ENCODE results near the gene REM2. TPM values are rescaled to one million over a fixed set of nuclear protein-coding genes. Genes with fewer than 3 reads are reported as not detected.

Gene REM2
- total RNA-seq, 4 donors from 2014 or later, result 0.57 to 2.1 (median 1.4) TPM

- no peaks in the 10 kb centered on the region for H3K36me3 ChIP-seq
Observed at GRCh38 chr14:22866874-22867273, 16.1 kb upstream of the REM2 start.

GRCh38 chr14:22870811-22871223 lies 12.2 kb upstream of the REM2 start:
- peak overlapping the region; percentile 93 to 100 (median 96) for H3K27ac ChIP-seq
- H3K36me3 ChIP-seq, result peaks cover 0 to 24% (median 7%) of the 10 kb centered on the region in 3 donors
- H3K4me3 ChIP-seq, result peak overlapping the region; percentile 63 to 89 (median 78)
- no peak for DNase-seq
- H3K4me1 ChIP-seq, result peaks cover 0 to 35% (median 10%) of the 10 kb centered on the region in 4 donors
- H3K9me3 ChIP-seq, result no peaks in the 10 kb centered on the region
- no peaks in the 10 kb centered on the region for H3K27me3 ChIP-seq
- peak in 1 of 6 experiments; percentile 2 for TF ChIP-seq CTCF (IDR thresholded peaks at IDR 0.05)
- TF ChIP-seq POLR2A (IDR thresholded peaks at IDR 0.05), result no peak

More at GRCh38 chr14:22866874-22867273, 16.1 kb upstream of the REM2 start:
- no peak for TF ChIP-seq CTCF (IDR thresholded peaks at IDR 0.05)
- no peak overlapping the region for H3K4me3 ChIP-seq
- DNase-seq, result no peak
- H3K27me3 ChIP-seq, result no peaks in the 10 kb centered on the region
- peaks cover 0 to 12% (median 5%) of the 10 kb centered on the region in 4 donors for H3K4me1 ChIP-seq
- no peak overlapping the region for H3K27ac ChIP-seq
- H3K9me3 ChIP-seq, result no peaks in the 10 kb centered on the region

- Histone ChIP-seq H3K27ac (peak within 1 kb of the TSS; percentile 93 to 100 (median 96)), H3K4me1 (peaks cover 0 to 37% (median 10%) of the 10 kb centered on the region in 4 donors), H3K36me3 (peaks cover 0 to 30% (median 7%) of the 10 kb centered on the region in 3 donors), H3K27me3 (no peaks in the 10 kb centered on the region), H3K9me3 (no peaks in the 10 kb centered on the region), H3K4me3 (peak within 1 kb of the TSS; percentile 63 to 89 (median 78))
- peak; percentile 92 to 97 (median 95) for DNase-seq
- TF ChIP-seq CTCF (IDR thresholded peaks at IDR 0.05) (no peak), POLR2A (IDR thresholded peaks at IDR 0.05) (peak; percentile 76 to 82)
Observed at GRCh38 chr14:22871224-22872032, 11.6 kb upstream of the REM2 start, which contains the start of gene LRP10. LRP10 (plus strand) TSS chr14:22871740; CDS start chr14:22872304, 564 bp downstream.

- peak overlapping the region; percentile 63 to 89 (median 78) for H3K4me3 ChIP-seq
- peaks cover 0 to 38% (median 7%) of the 10 kb centered on the region in 3 donors for H3K36me3 ChIP-seq
- no peaks in the 10 kb centered on the region for H3K9me3 ChIP-seq
- H3K27me3 ChIP-seq, result no peaks in the 10 kb centered on the region
- DNase-seq, result peak; percentile 82 to 94 (median 86)
- peak overlapping the region; percentile 93 to 100 (median 96) for H3K27ac ChIP-seq
- H3K4me1 ChIP-seq, result peaks cover 0 to 37% (median 10%) of the 10 kb centered on the region in 4 donors
- TF ChIP-seq POLR2A (IDR thresholded peaks at IDR 0.05) (peak in 1 of 2 donors; percentile 51), CTCF (IDR thresholded peaks at IDR 0.05) (peak; percentile 92 to 97 (median 95))
Observed at GRCh38 chr14:22872033-22872832, 10.8 kb upstream of the REM2 start.

- peaks cover 0 to 37% (median 10%) of the 10 kb centered on the region in 4 donors for H3K4me1 ChIP-seq
- H3K4me3 ChIP-seq, result peak overlapping the region; percentile 63 to 89 (median 78)
- H3K9me3 ChIP-seq, result no peaks in the 10 kb centered on the region
- peaks cover 0 to 46% (median 7%) of the 10 kb centered on the region in 3 donors for H3K36me3 ChIP-seq
- H3K27ac ChIP-seq, result peak overlapping the region; percentile 93 to 100 (median 96)
- no peak for DNase-seq
- TF ChIP-seq POLR2A (IDR thresholded peaks at IDR 0.05), result no peak
- no peak for TF ChIP-seq CTCF (IDR thresholded peaks at IDR 0.05)
- no peaks in the 10 kb centered on the region for H3K27me3 ChIP-seq
Observed at GRCh38 chr14:22872833-22873520, 10.0 kb upstream of the REM2 start.

Measured in Peyer's patch (tissue), 4 donors.